T-helper 1 cell treated with Interleukin-12 subunit alpha and Interleukin-12 subunit beta and Interleukin-4 antibody, amounts not matched to agents 30 μg/mL and 1 μg/mL, for 36 hours (primary cell): ENCODE results near the gene SRP72.

Experiments used
- H3K27ac Mint-ChIP-seq: one replicate; pipeline ENCODE4 v1.8.0; 2021; ENCODE audit warnings: mild to moderate bottlenecking, mixed read lengths
- H3K27me3 Mint-ChIP-seq: one replicate; pipeline ENCODE4 v1.8.0; 2021; ENCODE audit warnings: low read depth, mixed read lengths
- H3K36me3 Mint-ChIP-seq: one replicate; pipeline ENCODE4 v1.8.0; 2021; ENCODE audit warnings: low read depth, mixed read lengths
- H3K4me1 Mint-ChIP-seq: one replicate; pipeline ENCODE4 v1.8.0; 2021; ENCODE audit warnings: low read depth, mixed read lengths
- H3K4me3 Mint-ChIP-seq: one replicate; pipeline ENCODE4 v1.8.0; 2021; ENCODE audit warnings: mild to moderate bottlenecking, moderate library complexity, mixed read lengths
- H3K9me3 Mint-ChIP-seq: one replicate; pipeline ENCODE4 v1.8.0; 2021; ENCODE audit warnings: mixed read lengths

SRP72 gene

GRCh38 chr4:56550642-56551041 lies 83.2 kb downstream of the SRP72 start:
- Mint-ChIP-seq H3K36me3 (no peaks in the 10 kb centered on the region), H3K27ac (no peak overlapping the region), H3K27me3 (peaks cover 6% of the 10 kb centered on the region), H3K4me3 (no peak overlapping the region), H3K4me1 (peaks cover 4% of the 10 kb centered on the region), H3K9me3 (no peaks in the 10 kb centered on the region)

GRCh38 chr4:56551516-56551915 lies 84.1 kb downstream of the SRP72 start:
- Mint-ChIP-seq H3K9me3 (no peaks in the 10 kb centered on the region), H3K27me3 (peaks cover 7% of the 10 kb centered on the region), H3K4me3 (no peak overlapping the region), H3K27ac (no peak overlapping the region), H3K4me1 (peaks cover 4% of the 10 kb centered on the region), H3K36me3 (no peaks in the 10 kb centered on the region)

- Mint-ChIP-seq H3K27ac (no peak overlapping the region), H3K27me3 (peaks cover 9% of the 10 kb centered on the region), H3K36me3 (no peaks in the 10 kb centered on the region), H3K9me3 (no peaks in the 10 kb centered on the region), H3K4me3 (no peak overlapping the region), H3K4me1 (peaks cover 4% of the 10 kb centered on the region)
Measured at GRCh38 chr4:56552273-56552672, 84.9 kb downstream of the SRP72 start.
